ENCODE measurements around the gene LMO1. TPM values are rescaled to one million over a fixed set of nuclear protein-coding genes. Genes with fewer than 3 reads are reported as not detected.

Gene LMO1
- total RNA-seq, 8 experiments from 2014 or later = 1.1 to 11.7 (median 7.2) TPM; not detected in 2

DNA sequence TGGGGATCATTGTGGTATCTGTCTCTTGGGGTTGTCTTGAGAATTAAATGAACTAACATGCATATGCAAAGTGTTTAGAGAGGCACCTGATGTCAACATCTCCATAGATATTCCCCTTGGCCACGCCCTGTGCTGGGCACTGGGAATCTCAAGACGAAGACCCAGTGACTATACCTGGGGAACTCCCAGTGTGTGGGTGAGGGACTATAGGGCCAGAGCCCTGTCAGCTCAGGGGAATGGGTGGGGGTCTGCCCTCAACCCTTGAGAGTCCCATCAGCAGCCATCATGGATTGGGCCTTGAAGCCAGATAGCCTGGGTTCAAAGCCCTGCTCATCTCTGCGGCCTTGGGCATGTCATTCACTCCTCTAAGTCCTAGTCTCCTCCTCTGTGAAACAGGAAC is 21.6 kb upstream of the LMO1 start:
- Histone ChIP-seq H3K4me3 (no peak overlapping the region), H3K27ac (no peak overlapping the region), H3K4me1 (replicated peaks in 1 of 2) (peaks cover 39 to 40% of the 10 kb centered on the region in 2 donors)
- 40 to 100% (median 78%) methylated on average over 1 to 3 of the region's 3 CpGs; no CpG with 5 or more reads in 4 of the 10 experiments for WGBS, 10 experiments
- no peak for ATAC-seq (replicated peaks in 6 of 8)
- in situ Hi-C loops (cut with MboI; ENCODE audit: low pct_unique_long_range_greater_than_20kb in 2 of 9, low sequenced_read_pairs in 9 of 9, unreplicated experiment in 9 of 9) = no loop called here

DNA sequence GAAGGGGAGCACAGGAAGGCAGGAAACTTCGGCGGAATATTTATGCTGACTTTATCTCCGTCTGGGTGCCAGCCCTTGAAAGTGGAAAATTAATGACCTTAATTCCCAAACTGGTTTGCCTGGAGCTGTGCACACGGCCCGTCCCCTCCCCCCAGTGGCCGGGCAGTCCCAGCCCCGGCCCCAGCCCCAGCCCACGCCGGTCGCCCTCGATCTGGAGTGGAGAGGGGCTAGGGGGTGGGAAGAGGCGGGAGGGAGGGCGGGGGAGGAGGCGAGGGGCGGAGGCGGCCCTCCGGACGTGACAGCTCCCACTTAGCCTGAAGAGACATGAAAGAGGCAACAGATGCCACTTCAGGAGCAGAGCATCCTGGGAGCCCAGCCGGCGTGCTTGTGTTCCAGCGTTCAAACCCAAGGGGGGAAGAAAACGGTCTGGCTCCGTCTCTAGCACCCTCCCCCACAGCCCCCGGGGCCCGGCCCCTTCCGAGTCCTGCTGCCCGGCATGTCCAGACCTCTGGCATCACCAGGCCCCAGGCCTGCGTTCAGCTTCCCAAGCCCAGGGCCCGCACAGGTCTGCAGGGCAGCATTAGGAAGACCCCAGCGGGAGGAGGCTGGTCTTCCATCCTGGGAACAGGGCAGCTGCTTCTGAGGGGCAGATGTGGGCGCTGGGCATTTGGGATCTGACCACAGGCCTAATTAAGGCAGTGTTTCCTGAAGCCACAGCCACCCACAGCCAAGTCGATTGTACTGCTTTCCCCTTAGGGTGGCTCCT is 20.0 kb upstream of the LMO1 start:
- 0 to 20% (median 0%) methylated on average over 1 to 3 of the region's 32 CpGs; no CpG with 5 or more reads in 4 of the 10 experiments for WGBS, 10 experiments
- Histone ChIP-seq H3K4me3 (peak overlapping the region in 1 of 5 donors; percentile 8), H3K4me1 (replicated peaks in 1 of 2) (peaks cover 23 to 24% of the 10 kb centered on the region in 2 donors), H3K27ac (peak overlapping the region; percentile 62 to 76)
- in situ Hi-C loops (cut with MboI; ENCODE audit: low pct_unique_long_range_greater_than_20kb in 2 of 9, low sequenced_read_pairs in 9 of 9, unreplicated experiment in 9 of 9) = no loop called here
- peak; percentile 52 to 90 (median 86) for ATAC-seq (replicated peaks in 6 of 8)

DNA sequence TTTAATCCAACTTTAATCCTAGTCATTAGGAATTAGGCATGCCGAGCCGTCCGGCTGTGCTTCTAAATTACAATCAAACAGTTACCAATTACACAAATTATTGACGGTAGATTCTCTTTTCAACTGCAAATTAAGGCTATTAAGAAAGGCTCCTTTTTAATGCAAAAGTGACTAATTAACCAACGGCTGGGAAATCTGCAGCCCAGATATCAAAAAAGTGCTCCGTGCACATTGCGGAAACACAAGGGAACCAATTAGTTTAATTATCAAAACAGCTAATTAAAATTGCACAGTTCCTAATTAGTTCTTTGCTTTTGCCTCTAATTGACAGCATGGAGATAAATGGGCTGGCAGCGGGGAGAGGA is 19.4 kb upstream of the LMO1 start:
- WGBS, 10 experiments = 0 to 64% (median 25%) methylated on average over 1 to 7 of the region's 8 CpGs
- in situ Hi-C loops (cut with MboI; ENCODE audit: low pct_unique_long_range_greater_than_20kb in 2 of 9, low sequenced_read_pairs in 9 of 9, unreplicated experiment in 9 of 9) = no loop called here
- Histone ChIP-seq H3K27ac (peak overlapping the region in 1 of 2 donors; percentile 51), H3K4me3 (no peak overlapping the region), H3K4me1 (replicated peaks in 1 of 2) (peaks cover 23 to 24% of the 10 kb centered on the region in 2 donors)
- ATAC-seq (replicated peaks in 6 of 8) = no peak

DNA sequence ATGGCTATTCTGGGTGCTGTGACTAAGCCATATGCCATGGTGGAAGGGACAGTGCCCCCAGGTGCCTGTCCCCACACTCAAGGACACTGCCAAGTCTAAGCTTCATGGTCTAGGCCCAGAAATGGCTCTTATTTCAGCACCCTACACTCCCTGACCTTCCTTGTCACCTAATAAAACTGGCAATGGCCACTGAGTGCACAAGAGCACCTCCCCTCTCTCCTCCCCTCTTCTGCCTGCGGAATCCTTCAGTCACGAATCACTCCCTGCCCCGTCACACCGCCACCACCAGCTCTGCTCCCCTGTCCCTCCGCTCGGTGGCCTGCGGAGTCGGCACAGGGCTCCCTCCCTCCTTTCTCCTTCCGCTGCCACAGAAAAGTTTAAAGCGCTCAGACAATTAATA is 19.0 kb upstream of the LMO1 start:
- Histone ChIP-seq H3K4me3 (no peak overlapping the region), H3K27ac (peak overlapping the region in 1 of 2 donors; percentile 51), H3K4me1 (replicated peaks in 1 of 2) (peaks cover 23 to 24% of the 10 kb centered on the region in 2 donors)
- in situ Hi-C loops (cut with MboI; ENCODE audit: low pct_unique_long_range_greater_than_20kb in 2 of 9, low sequenced_read_pairs in 9 of 9, unreplicated experiment in 9 of 9) = no loop called here
- ATAC-seq (replicated peaks in 6 of 8) = peak in 5 of 8 experiments; percentile 9 to 58 (median 54)
- 0 to 80% (median 49%) methylated on average over 1 to 10 of the region's 10 CpGs; no CpG with 5 or more reads in 3 of the 10 experiments for WGBS, 10 experiments

DNA sequence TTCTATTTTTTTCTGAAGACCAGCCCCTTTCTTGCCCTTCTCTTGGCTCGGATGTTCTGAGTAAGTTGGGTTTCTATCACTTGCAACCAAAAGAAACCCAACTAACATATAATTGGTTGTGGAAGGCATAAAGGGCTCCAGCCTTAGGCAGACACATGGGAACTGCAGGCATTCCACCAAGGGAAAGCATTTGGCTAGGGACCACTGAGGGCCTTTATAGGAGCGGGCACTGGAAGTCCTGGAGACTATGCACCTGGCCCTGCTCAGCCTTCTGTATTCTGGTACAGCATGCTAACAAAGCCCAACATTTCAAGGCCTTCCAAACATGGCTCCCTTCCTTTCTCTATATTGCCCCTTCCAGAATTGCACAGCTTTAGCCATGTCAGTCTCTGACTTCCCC is 17.6 kb upstream of the LMO1 start:
- Histone ChIP-seq H3K4me1 (replicated peaks in 1 of 2) (peaks cover 23 to 24% of the 10 kb centered on the region in 2 donors), H3K4me3 (no peak overlapping the region), H3K27ac (no peak overlapping the region)
- no peak for ATAC-seq (replicated peaks in 6 of 8)
- WGBS, 10 experiments = 40 to 100% (median 100%) methylated on average over 1 to 2 of the region's 2 CpGs; no CpG with 5 or more reads in 3 of the 10 experiments
- in situ Hi-C loops (cut with MboI; ENCODE audit: low pct_unique_long_range_greater_than_20kb in 2 of 9, low sequenced_read_pairs in 9 of 9, unreplicated experiment in 9 of 9) = no loop called here

DNA sequence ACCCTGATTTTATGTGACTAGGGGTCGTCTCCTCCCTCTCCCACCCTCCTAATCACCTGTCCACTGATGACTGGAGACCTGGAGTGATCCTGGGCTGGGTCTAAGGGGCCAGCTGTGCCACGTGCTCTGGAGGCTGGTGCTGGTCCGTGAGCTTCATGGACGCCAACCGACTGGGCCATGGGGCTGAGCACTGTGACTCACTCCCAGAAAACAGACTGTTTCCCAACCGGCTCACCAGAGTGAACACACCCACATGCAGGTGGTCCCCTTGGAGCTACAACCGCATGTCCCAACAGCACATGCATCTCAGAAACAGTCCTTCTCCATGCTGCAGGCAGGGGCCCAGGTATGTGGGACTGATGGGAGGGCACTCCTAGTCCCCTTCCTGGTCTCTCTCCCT is 14.0 kb upstream of the LMO1 start:
- H3K27ac ChIP-seq = no peak overlapping the region
- ATAC-seq (replicated peaks in 6 of 8) = peak in 2 of 8 experiments; percentile 69 to 93
- H3K4me3 ChIP-seq = no peak overlapping the region
- H3K4me1 ChIP-seq (replicated peaks in 1 of 2) = peaks cover 5 to 6% of the 10 kb centered on the region in 2 donors
- in situ Hi-C loops (cut with MboI; ENCODE audit: low pct_unique_long_range_greater_than_20kb in 2 of 9, low sequenced_read_pairs in 9 of 9, unreplicated experiment in 9 of 9) = no loop called here
- 15 to 100% (median 60%) methylated on average over 1 to 4 of the region's 7 CpGs; no CpG with 5 or more reads in 7 of the 10 experiments for WGBS, 10 experiments

DNA sequence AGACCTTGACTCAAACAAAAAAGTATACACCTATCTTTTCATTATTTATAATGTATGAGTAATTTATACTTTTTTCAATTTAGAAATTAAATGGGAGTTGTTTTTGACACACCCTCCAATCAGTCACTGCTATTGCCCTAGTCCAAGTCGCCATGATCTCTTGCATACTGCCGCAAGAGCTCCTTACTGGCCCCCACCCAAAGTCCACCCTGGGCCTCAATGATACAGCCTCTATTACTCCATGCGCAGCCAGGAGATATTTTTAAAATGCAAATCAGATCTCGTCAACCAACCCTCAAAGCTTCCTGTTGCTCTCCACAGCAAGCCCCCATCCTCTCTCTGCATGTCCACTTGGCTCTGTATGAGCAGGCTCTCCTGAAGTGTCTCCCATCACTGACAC is 12.8 kb upstream of the LMO1 start:
- H3K4me3 ChIP-seq = no peak overlapping the region
- H3K27ac ChIP-seq = no peak overlapping the region
- no peaks in the 10 kb centered on the region for H3K4me1 ChIP-seq (replicated peaks in 1 of 2)
- peak in 2 of 8 experiments; percentile 71 to 73 for ATAC-seq (replicated peaks in 6 of 8)
- WGBS, 10 experiments = 0 to 100% (median 83%) methylated on average over 1 to 2 of the region's 4 CpGs; no CpG with 5 or more reads in 2 of the 10 experiments
- in situ Hi-C loops (cut with MboI; ENCODE audit: low pct_unique_long_range_greater_than_20kb in 2 of 9, low sequenced_read_pairs in 9 of 9, unreplicated experiment in 9 of 9) = no loop called here

DNA sequence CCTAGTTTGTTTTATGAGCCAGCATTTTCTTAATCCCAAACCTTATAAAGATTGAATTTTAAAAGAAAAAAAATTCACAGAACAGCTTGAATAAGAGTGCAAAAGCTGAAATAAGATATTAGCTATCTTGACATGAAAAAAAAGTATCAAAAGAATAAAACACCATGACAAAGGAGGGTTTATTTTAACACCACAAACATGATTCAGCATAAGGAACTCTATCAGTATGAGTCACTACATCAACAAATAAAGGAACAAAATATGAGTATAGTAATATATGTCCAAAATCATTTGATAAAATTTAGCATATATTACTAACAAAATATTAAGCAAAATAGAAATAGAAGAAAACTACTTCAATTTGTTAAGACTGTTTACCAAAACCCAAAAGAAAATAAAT is 9.6 kb upstream of the LMO1 start:
- no peak for ATAC-seq (replicated peaks in 6 of 8)
- H3K4me1 ChIP-seq (replicated peaks in 1 of 2) = peaks cover 0 to 3% of the 10 kb centered on the region in 2 donors
- in situ Hi-C loops (cut with MboI; ENCODE audit: low pct_unique_long_range_greater_than_20kb in 2 of 9, low sequenced_read_pairs in 9 of 9, unreplicated experiment in 9 of 9) = no loop called here
- no peak overlapping the region for H3K27ac ChIP-seq
- no peak overlapping the region for H3K4me3 ChIP-seq

DNA sequence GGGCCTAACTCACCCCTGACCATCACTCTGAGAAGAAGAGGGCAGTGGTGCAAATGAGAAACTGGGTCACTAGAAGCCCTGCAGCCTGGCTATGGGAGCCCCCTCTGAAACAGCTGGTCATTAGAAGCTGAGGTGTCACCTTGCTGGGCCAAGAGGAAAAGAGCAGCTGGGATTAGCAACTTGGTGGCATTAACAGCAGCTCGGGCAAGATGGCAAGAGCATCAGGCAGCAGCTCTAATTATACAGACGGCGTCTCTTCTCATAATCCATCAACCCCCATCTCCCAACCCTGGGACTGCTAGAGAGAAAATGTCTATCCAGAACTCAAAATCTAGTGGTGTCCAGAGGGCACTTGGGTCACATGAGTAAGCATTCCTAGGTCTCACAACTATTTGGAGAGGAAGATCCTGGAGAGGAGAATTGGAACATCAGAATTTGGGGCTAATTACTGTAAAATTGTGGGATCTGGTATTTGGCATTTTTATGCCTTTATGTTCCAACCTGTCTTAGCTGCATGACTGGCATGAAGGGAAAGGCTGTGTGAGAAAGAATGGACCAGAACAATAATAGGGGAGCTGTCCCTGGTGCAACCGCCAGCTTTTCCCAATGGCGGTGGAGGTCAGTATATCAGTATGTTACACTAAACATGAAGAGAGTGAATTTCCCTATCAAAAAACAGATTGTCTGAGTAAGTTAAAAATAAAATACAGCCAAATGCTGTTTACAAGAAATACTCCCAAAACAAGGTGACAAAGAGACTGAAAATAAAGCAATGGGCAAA is 7.6 kb upstream of the LMO1 start:
- in situ Hi-C loops (cut with MboI; ENCODE audit: low pct_unique_long_range_greater_than_20kb in 2 of 9, low sequenced_read_pairs in 9 of 9, unreplicated experiment in 9 of 9) = no loop called here
- ATAC-seq (replicated peaks in 6 of 8) = no peak
- 87 to 100% (median 91%) methylated on average over 1 to 3 of the region's 5 CpGs; no CpG with 5 or more reads in 3 of the 10 experiments for WGBS, 10 experiments
- Histone ChIP-seq H3K4me3 (no peak overlapping the region), H3K4me1 (replicated peaks in 1 of 2) (peaks cover 0 to 3% of the 10 kb centered on the region in 2 donors), H3K27ac (no peak overlapping the region)

DNA sequence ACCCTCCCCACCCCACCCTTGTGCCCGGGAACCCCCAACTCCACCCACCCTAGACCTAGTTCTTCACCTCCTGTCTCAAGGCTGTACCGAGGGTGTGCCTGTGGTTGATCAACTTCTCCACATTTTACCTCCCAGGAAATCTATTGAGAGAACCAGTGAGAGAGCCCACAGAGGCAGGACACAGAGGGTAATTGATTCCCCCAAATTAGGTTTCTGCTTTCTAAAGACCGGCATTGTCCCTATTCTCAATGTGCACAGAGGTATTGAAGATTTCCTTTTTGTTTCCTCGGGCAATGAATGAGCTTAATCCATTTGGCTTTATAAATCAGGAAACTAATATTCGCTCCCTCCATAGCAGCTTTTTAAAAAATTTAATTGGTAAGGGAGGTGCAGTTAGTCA is 6.0 kb upstream of the LMO1 start:
- Histone ChIP-seq H3K4me1 (replicated peaks in 1 of 2) (peaks cover 0 to 3% of the 10 kb centered on the region in 2 donors), H3K4me3 (no peak overlapping the region), H3K27ac (no peak overlapping the region)
- ATAC-seq (replicated peaks in 6 of 8) = no peak
- in situ Hi-C loops (cut with MboI; ENCODE audit: low pct_unique_long_range_greater_than_20kb in 2 of 9, low sequenced_read_pairs in 9 of 9, unreplicated experiment in 9 of 9) = no loop called here
- WGBS, 10 experiments = 40 to 90% (median 58%) methylated on average over 1 to 3 of the region's 5 CpGs; no CpG with 5 or more reads in 2 of the 10 experiments

DNA sequence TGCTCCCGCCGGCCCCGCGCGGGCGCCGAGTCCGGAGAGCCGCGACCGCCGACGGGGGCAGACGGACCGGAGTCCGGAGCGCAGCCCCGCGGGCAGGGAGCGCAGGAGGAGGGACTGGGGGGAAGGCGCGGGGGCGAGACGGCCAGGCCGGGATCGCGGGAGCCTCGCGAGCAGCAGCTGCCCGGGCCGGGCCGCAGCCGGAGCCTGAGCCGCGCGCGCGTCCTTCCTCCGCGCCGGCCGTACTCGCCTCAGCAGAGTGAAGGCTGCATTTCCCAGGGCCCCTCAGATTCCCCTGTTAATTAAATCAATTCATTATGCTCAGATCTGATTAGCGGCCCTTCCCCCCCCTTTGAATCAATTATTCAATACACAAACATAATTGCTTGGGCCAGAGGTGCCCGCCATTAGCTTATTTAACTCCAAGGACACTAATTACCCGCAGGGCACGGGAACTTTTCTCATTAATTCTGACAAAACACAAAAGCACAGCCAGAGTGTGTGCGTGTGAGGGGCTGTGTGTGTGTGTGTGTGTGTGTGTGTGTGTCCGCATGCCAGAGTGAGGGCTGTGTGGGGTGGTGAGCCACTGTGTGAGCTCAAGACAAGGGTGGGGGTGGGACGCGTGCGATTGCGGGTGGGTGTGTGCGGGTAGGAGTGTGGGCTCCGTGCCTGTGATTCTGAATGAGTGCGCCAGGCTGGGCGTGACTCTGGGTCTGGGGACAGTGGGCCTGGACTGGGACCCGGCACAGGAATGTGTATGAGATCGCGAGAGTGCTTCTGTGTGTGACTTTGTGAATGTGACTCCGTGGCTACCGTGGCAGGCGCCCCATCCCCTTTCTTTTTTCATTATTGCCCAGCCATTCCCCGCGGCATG is 5.1 kb upstream of the LMO1 start:
- 18 to 60% methylated on average over 4 to 6 of the region's 65 CpGs; no CpG with 5 or more reads in 8 of the 10 experiments for WGBS, 10 experiments
- peak overlapping the region; percentile 32 to 42 (median 38) for H3K4me3 ChIP-seq
- peaks cover 0 to 3% of the 10 kb centered on the region in 2 donors for H3K4me1 ChIP-seq (replicated peaks in 1 of 2)
- in situ Hi-C loops (cut with MboI; ENCODE audit: low pct_unique_long_range_greater_than_20kb in 2 of 9, low sequenced_read_pairs in 9 of 9, unreplicated experiment in 9 of 9) = no loop called here
- peak; percentile 57 to 75 (median 64) for ATAC-seq (replicated peaks in 6 of 8)
- H3K27ac ChIP-seq = no peak overlapping the region

DNA sequence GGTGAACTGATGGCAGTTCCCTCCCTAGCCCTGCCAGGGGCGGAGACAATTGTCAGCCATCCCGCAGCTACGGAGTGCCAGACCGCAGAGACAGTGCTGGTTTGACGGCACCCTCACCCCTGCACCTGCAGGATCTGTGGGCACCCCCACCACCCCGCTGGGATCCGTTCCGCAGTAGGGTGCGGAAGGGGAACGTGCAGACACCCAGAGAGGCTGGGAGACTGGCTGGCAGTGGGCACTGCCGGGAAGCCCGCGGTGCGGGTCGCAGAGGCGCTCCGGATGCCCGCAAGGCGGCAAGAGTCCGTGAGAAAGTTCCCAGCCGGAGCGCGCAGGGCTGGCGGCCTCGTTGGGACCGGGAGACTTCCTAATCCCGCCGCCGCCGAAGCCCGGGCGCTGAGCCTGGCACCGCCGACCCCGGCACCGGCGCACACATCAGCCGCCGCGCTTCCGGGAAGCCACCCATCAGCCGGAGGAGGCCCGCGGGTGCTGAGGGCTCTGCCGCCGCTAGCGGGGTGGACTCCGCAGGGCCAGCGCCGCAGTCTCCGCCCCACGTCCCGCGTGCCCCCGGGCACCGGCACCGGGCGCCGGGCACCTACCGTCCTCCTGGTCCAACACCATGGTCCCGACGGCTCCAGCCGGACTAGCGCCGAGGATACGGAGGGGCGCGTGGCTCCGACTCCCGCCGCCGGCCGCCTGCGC is 4.3 kb upstream of the LMO1 start:
- Histone ChIP-seq H3K27ac (no peak overlapping the region), H3K4me1 (replicated peaks in 1 of 2) (peaks cover 3% of the 10 kb centered on the region in 2 donors), H3K4me3 (peak overlapping the region; percentile 32 to 42 (median 38))
- in situ Hi-C loops (cut with MboI; ENCODE audit: low pct_unique_long_range_greater_than_20kb in 2 of 9, low sequenced_read_pairs in 9 of 9, unreplicated experiment in 9 of 9) = no loop called here
- WGBS, 10 experiments = 1 to 80% (median 16%) methylated on average over 1 to 25 of the region's 74 CpGs; no CpG with 5 or more reads in 7 of the 10 experiments
- ATAC-seq (replicated peaks in 6 of 8) = peak in 7 of 8 experiments; percentile 9 to 35 (median 13)

Data from motor neuron (in vitro differentiated cells).